ENCODE measurements around the gene NCAM1. TPM values are rescaled to one million over a fixed set of nuclear protein-coding genes. Genes with fewer than 3 reads are reported as not detected.

NCAM1 gene
- total RNA-seq, 1 donor from 2014 or later, result 76.7 TPM

DNA sequence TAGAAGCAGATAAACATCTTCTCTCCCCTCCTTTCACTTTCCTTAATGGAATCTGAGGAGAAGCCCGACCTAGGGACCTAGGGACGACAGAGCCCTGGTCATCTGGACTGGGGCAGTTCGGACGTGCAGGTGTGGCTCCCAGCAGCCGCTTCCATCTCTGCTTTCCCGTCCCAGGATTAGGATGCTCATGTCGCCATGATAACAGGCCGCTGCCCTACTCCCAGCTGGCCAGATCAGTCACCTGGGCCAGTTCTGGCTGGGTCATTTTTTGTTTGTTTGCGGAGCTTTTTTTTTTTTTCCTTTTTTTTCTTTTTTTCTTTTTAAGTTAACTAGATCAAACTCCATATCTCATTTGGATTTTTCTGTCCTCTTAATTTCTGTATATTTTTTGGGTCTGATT, 186.9 kb downstream of the NCAM1 start:
- DNase-seq (ENCODE audit: low read depth, low spot score), result no peak
- TF ChIP-seq, protein P1, sequence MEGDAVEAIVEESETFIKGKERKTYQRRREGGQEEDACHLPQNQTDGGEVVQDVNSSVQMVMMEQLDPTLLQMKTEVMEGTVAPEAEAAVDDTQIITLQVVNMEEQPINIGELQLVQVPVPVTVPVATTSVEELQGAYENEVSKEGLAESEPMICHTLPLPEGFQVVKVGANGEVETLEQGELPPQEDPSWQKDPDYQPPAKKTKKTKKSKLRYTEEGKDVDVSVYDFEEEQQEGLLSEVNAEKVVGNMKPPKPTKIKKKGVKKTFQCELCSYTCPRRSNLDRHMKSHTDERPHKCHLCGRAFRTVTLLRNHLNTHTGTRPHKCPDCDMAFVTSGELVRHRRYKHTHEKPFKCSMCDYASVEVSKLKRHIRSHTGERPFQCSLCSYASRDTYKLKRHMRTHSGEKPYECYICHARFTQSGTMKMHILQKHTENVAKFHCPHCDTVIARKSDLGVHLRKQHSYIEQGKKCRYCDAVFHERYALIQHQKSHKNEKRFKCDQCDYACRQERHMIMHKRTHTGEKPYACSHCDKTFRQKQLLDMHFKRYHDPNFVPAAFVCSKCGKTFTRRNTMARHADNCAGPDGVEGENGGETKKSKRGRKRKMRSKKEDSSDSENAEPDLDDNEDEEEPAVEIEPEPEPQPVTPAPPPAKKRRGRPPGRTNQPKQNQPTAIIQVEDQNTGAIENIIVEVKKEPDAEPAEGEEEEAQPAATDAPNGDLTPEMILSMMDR (conservative IDR thresholded peaks at IDR 0.05), result no peak
- H3K4me1 Mint-ChIP-seq, result peaks cover 30% of the 10 kb centered on the region
- no peaks in the 10 kb centered on the region for H3K36me3 Mint-ChIP-seq (ENCODE audit: low read depth)
- no peak overlapping the region for H3K27ac Mint-ChIP-seq (ENCODE audit: unreplicated experiment)
- H3K9me3 Mint-ChIP-seq, result no peaks in the 10 kb centered on the region
- no peaks in the 10 kb centered on the region for H3K27me3 Mint-ChIP-seq (ENCODE audit: low read depth)
- no peak overlapping the region for H3K4me3 Mint-ChIP-seq

DNA sequence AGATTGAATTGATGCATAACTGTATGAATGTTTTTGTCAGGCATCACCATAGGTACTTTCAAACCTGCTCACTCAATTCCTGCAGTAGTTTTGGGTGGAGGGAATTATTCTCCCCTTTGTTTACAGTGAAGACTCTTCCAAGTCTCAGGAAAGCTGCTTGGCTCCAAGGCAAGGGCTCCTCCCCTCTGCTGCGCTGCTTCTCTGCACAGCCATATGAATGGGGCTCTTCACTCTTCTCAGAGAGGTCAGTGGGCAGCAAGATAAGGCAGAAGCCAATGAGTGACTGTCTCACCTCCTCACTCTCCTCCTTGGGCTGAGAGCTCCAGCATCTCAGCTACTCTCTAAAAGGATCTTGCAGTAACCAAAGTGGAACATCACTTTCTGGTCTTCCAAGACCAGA, 187.4 kb downstream of the NCAM1 start:
- H3K4me3 Mint-ChIP-seq, result no peak overlapping the region
- TF ChIP-seq, protein P1 (conservative IDR thresholded peaks at IDR 0.05), result no peak
- H3K27me3 Mint-ChIP-seq (ENCODE audit: low read depth), result no peaks in the 10 kb centered on the region
- peak overlapping the region; percentile 8 for H3K27ac Mint-ChIP-seq (ENCODE audit: unreplicated experiment)
- no peak for DNase-seq (ENCODE audit: low read depth, low spot score)
- no peaks in the 10 kb centered on the region for H3K9me3 Mint-ChIP-seq
- H3K36me3 Mint-ChIP-seq (ENCODE audit: low read depth), result no peaks in the 10 kb centered on the region
- H3K4me1 Mint-ChIP-seq, result peaks cover 30% of the 10 kb centered on the region

DNA sequence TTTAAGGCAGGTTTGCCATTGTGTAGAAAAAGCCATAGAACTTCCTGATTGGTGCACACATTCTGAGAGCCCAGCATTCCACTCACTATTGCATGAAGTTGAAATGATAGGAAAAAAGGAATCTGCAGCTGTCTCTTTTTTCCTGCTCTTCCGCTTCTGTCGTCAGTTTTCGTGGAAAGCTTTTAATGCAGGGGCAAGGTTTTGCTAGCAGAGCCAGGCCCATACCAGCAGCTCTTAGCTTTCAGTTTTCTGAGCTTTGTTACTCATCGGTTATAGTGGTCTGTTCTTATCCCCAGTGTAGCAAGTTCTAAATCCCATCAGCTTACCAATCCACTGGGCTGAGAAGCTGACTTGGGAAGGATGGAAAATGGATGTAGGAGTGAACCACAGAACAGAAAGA, 190.3 kb downstream of the NCAM1 start:
- H3K4me3 Mint-ChIP-seq, result no peak overlapping the region
- H3K9me3 Mint-ChIP-seq, result no peaks in the 10 kb centered on the region
- H3K4me1 Mint-ChIP-seq, result peaks cover 26% of the 10 kb centered on the region
- TF ChIP-seq, protein P1 (conservative IDR thresholded peaks at IDR 0.05), result no peak
- no peaks in the 10 kb centered on the region for H3K36me3 Mint-ChIP-seq (ENCODE audit: low read depth)
- no peak overlapping the region for H3K27ac Mint-ChIP-seq (ENCODE audit: unreplicated experiment)
- no peak for DNase-seq (ENCODE audit: low read depth, low spot score)
- H3K27me3 Mint-ChIP-seq (ENCODE audit: low read depth), result no peaks in the 10 kb centered on the region

DNA sequence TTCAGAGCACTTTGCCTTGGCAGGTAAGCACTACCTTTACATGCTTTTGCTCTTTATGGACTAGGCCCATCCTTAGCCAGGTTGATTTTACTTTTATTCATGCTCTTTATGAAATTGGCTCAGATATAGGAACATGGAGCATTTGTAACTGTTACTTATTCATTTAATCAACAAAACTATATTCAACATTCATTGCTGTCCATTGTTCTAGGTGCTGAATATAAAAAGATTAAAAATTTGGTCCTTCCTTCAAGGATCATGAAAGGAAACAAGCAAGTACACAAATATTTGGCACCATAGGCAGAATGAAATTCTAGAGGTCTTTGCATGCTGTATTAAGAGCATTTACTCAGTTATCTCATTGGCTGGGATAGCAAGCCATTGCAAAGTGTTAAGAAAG, 191.3 kb downstream of the NCAM1 start:
- no peaks in the 10 kb centered on the region for H3K9me3 Mint-ChIP-seq
- peaks cover 17% of the 10 kb centered on the region for H3K4me1 Mint-ChIP-seq
- TF ChIP-seq, protein P1 (conservative IDR thresholded peaks at IDR 0.05), result no peak
- H3K36me3 Mint-ChIP-seq (ENCODE audit: low read depth), result no peaks in the 10 kb centered on the region
- H3K27ac Mint-ChIP-seq (ENCODE audit: unreplicated experiment), result no peak overlapping the region
- no peak for DNase-seq (ENCODE audit: low read depth, low spot score)
- H3K27me3 Mint-ChIP-seq (ENCODE audit: low read depth), result no peaks in the 10 kb centered on the region
- H3K4me3 Mint-ChIP-seq, result no peak overlapping the region

DNA sequence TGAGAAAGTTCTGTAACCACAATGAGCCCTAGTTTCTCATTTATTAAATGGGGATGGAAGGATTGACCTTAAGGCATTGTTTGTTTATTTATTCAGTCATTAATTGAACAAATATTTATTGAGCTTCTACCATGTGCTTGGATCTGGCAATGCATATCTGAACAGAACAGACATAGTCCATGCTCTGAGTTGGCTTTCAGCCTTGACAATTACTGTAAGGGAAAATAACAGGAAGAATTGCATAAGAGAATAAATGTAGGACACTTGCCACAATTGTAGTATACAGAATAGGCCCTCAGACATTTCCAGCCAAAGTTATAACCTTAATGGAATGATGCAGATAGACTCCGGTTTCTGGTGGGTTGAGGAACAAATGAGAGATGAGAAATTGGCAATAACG, 192.6 kb downstream of the NCAM1 start:
- TF ChIP-seq, protein P1 (conservative IDR thresholded peaks at IDR 0.05), result no peak
- DNase-seq (ENCODE audit: low read depth, low spot score), result no peak
- H3K4me1 Mint-ChIP-seq, result peaks cover 3% of the 10 kb centered on the region
- H3K4me3 Mint-ChIP-seq, result no peak overlapping the region
- H3K36me3 Mint-ChIP-seq (ENCODE audit: low read depth), result no peaks in the 10 kb centered on the region
- H3K27ac Mint-ChIP-seq (ENCODE audit: unreplicated experiment), result no peak overlapping the region
- no peaks in the 10 kb centered on the region for H3K27me3 Mint-ChIP-seq (ENCODE audit: low read depth)
- no peaks in the 10 kb centered on the region for H3K9me3 Mint-ChIP-seq

Data from neural crest cell (in vitro differentiated cells).